H1 (cell line): ENCODE data around the gene ANK3. TPM values are rescaled to one million over a fixed set of nuclear protein-coding genes. Genes with fewer than 3 reads are reported as not detected.

ENCODE experiments used
- CTCF ChIA-PET: fragments of 300-600 bp; sonication (Branson Sonifier 250); formaldehyde crosslinking; loops from one replicate; lab custom pipeline; 2021; ENCODE audit not compliant: partially characterized antibody; lab: Charles Lee
- POLR2A ChIA-PET: fragments of 300-600 bp; sonication (Branson Sonifier 250); formaldehyde crosslinking; loops from one replicate; lab custom pipeline; 2021; ENCODE audit warnings: inconsistent platforms; ENCODE audit not compliant: partially characterized antibody; lab: Charles Lee
- DNase-seq, 2 experiments: peaks; one replicate each; pipeline versions ENCODE4 v3.0.0 to v3.0.0-alpha.2; 2010 to 2022; ENCODE audit warnings: low spot score in 2 of 2, low read depth in 1 of 2, mixed read lengths in 1 of 2
- FAIRE-seq: peaks from 2 replicates; lab custom pipeline; 2011; peaks lifted over from hg19 to GRCh38; lab: Jason Lieb, UNC
- H2AFZ ChIP-seq: 2 replicates; pipeline ENCODE4 v1.8.1; 2012; ENCODE audit warnings: low read length, inconsistent platforms
- H2AK5ac ChIP-seq: 2 replicates; pipeline ENCODE4 v1.6.1; 2013; ENCODE audit warnings: low read depth, low read length
- H2BK120ac ChIP-seq: replicated peaks from 2 replicates; pipeline ENCODE3; 2013; ENCODE audit warnings: low read depth, low read length, inconsistent platforms
- H2BK12ac ChIP-seq: 2 replicates; pipeline ENCODE4 v1.6.1; 2013; ENCODE audit warnings: low read depth, low read length
- H2BK15ac ChIP-seq: 2 replicates; pipeline ENCODE4 v1.6.1; 2013; ENCODE audit warnings: low read length
- H2BK20ac ChIP-seq: 2 replicates; pipeline ENCODE4 v1.6.1; 2013; ENCODE audit warnings: low read length
- H2BK5ac ChIP-seq: 2 replicates; pipeline ENCODE4 v1.6.1; 2013; ENCODE audit warnings: low read depth, low read length
- H3K14ac ChIP-seq: 2 replicates; pipeline ENCODE4 v1.6.1; 2013; ENCODE audit warnings: inconsistent platforms; ENCODE audit not compliant: insufficient read length
- H3K18ac ChIP-seq: 2 replicates; pipeline ENCODE4 v1.6.1; 2013; ENCODE audit warnings: low read length; ENCODE audit errors: extremely low read depth
- H3K23ac ChIP-seq: 2 replicates; pipeline ENCODE4 v1.6.1; 2013; ENCODE audit warnings: inconsistent platforms; ENCODE audit not compliant: insufficient read length
- H3K23me2 ChIP-seq: 2 replicates; pipeline ENCODE4 v1.6.1; 2013; ENCODE audit warnings: low read depth, low read length
- H3K27ac ChIP-seq: 2 replicates; pipeline ENCODE4 v1.6.1; 2011; ENCODE audit warnings: low read depth, low read length, inconsistent platforms
- H3K27me3 ChIP-seq, 4 experiments: replicated peaks in 1 of 4; 1 replicate in 1 of 4; 2 replicates in 3 of 4; pipeline versions ENCODE4 v1.6.1 to v1.8.1; 2011 to 2013; ENCODE audit warnings: low read length in 3 of 4, mild to moderate bottlenecking in 3 of 4, inconsistent platforms in 2 of 4, mixed read lengths in 2 of 4, moderate library complexity in 1 of 4; ENCODE audit not compliant: control insufficient read depth in 3 of 4, insufficient read depth in 3 of 4; ENCODE audit errors: extremely low read depth in 1 of 4
- H3K36me3 ChIP-seq, 4 experiments: 2 replicates each; pipeline versions ENCODE4 v1.6.1 to v1.8.1; 2011 to 2013; ENCODE audit warnings: mild to moderate bottlenecking in 4 of 4, low read length in 3 of 4, moderate library complexity in 2 of 4, control low read depth in 1 of 4, inconsistent platforms in 1 of 4; ENCODE audit not compliant: insufficient read depth in 4 of 4, control insufficient read depth in 2 of 4
- H3K4ac ChIP-seq: replicated peaks from 2 replicates; pipeline ENCODE3; 2013; ENCODE audit warnings: low read length, low read depth, mixed read lengths, inconsistent platforms; ENCODE audit not compliant: insufficient read length
- H3K4me1 ChIP-seq, 4 experiments: replicated peaks in 1 of 4; 1 replicate in 1 of 4; 2 replicates in 3 of 4; pipeline versions ENCODE4 v1.6.1 to v1.8.1; 2011 to 2013; ENCODE audit warnings: low read length in 3 of 4, inconsistent platforms in 2 of 4, mixed read lengths in 1 of 4; ENCODE audit not compliant: insufficient read depth in 4 of 4, control insufficient read depth in 3 of 4
- H3K4me2 ChIP-seq, 2 experiments: 2 replicates each; pipeline versions ENCODE4 v1.6.1 to v1.8.1; 2011 to 2013; ENCODE audit warnings: low read depth in 2 of 2, low read length in 2 of 2, control low read depth in 1 of 2, inconsistent platforms in 1 of 2, mild to moderate bottlenecking in 1 of 2; ENCODE audit not compliant: insufficient read depth in 1 of 2
- H3K4me3 ChIP-seq, 4 experiments: fragments of 200-600, 300-600 bp in 1 of 4; sonication (generic), shearing (Covaris generic), sonication (Bioruptor Twin) in 1 of 4; 2 replicates each; pipeline versions ENCODE4 v1.5.1 to v1.8.1; 2011 to 2016; ENCODE audit warnings: low read length in 4 of 4, low read depth in 3 of 4, control low read depth in 2 of 4, inconsistent platforms in 2 of 4, mild to moderate bottlenecking in 2 of 4, mixed read lengths in 1 of 4, moderate library complexity in 1 of 4; ENCODE audit not compliant: insufficient read depth in 2 of 4; ENCODE audit errors: extremely low read depth in 1 of 4
- H3K56ac ChIP-seq: replicated peaks from 2 replicates; pipeline ENCODE3; 2013; ENCODE audit warnings: low read depth, mild to moderate bottlenecking, mixed read lengths, low read length, inconsistent platforms; ENCODE audit not compliant: insufficient read length
- H3K79me1 ChIP-seq: 2 replicates; pipeline ENCODE4 v1.6.1; 2013; ENCODE audit warnings: low read depth, low read length, control low read depth
- H3K79me2 ChIP-seq, 2 experiments: 2 replicates each; pipeline versions ENCODE4 v1.6.1 to v1.8.1; 2012 to 2013; ENCODE audit warnings: low read length in 2 of 2, mild to moderate bottlenecking in 2 of 2, inconsistent platforms in 1 of 2; ENCODE audit not compliant: insufficient read depth in 2 of 2, control insufficient read depth in 1 of 2
- H3K9ac ChIP-seq, 4 experiments: replicated peaks in 1 of 4; 1 replicate in 1 of 4; 2 replicates in 3 of 4; pipeline versions ENCODE4 v1.6.1 to v1.8.1; 2011 to 2013; ENCODE audit warnings: low read depth in 3 of 4, low read length in 3 of 4, control low read depth in 2 of 4, mild to moderate bottlenecking in 2 of 4, moderate library complexity in 2 of 4, inconsistent platforms in 1 of 4; ENCODE audit errors: extremely low read depth in 1 of 4
- H3K9me3 ChIP-seq, 2 experiments: 2 replicates each; pipeline versions ENCODE4 v1.6.1 to v1.8.1; 2012 to 2013; ENCODE audit warnings: mild to moderate bottlenecking in 2 of 2, moderate library complexity in 2 of 2, control low read depth in 1 of 2, inconsistent platforms in 1 of 2, low read depth in 1 of 2, low read length in 1 of 2, mixed read lengths in 1 of 2; ENCODE audit not compliant: insufficient read depth in 2 of 2
- H4K20me1 ChIP-seq, 2 experiments: replicated peaks in 1 of 2; 2 replicates each; pipeline versions ENCODE3 to v1.8.1; 2011 to 2013; ENCODE audit warnings: inconsistent platforms in 2 of 2, low read length in 2 of 2, mild to moderate bottlenecking in 1 of 2; ENCODE audit not compliant: insufficient read depth in 2 of 2, control insufficient read depth in 1 of 2
- H4K5ac ChIP-seq: 2 replicates; pipeline ENCODE4 v1.6.1; 2013; ENCODE audit warnings: low read length, low read depth, mixed read lengths, inconsistent platforms; ENCODE audit not compliant: insufficient read length
- H4K8ac ChIP-seq: 2 replicates; pipeline ENCODE4 v1.8.0; 2013; ENCODE audit warnings: mild to moderate bottlenecking, moderate library complexity, low read length, inconsistent platforms; ENCODE audit not compliant: insufficient read depth; ENCODE audit errors: extremely low read depth
- H4K91ac ChIP-seq: replicated peaks from 2 replicates; pipeline ENCODE3; 2013; ENCODE audit warnings: low read length, mixed read lengths, inconsistent platforms; ENCODE audit not compliant: insufficient read length
- BACH1 ChIP-seq: IDR thresholded peaks from 2 replicates; pipeline ENCODE4 v1.6.1; 2012; ENCODE audit warnings: low read length, improper control_type of control experiment
- CBX5 ChIP-seq: fragments of 300-800, 300-1000 bp; sonication (generic); IDR thresholded peaks from 2 replicates; pipeline ENCODE4 v1.7.1; 2016; ENCODE audit warnings: antibody characterized with exemption, low read length, low read depth
- GTF2F1 ChIP-seq: IDR thresholded peaks from 2 replicates; pipeline ENCODE4 v1.6.1; 2012; ENCODE audit warnings: low read depth, low read length, improper control_type of control experiment, borderline replicate concordance
- JUND ChIP-seq: IDR thresholded peaks from 2 replicates; pipeline ENCODE4 v1.6.1; 2011; ENCODE audit warnings: mild to moderate bottlenecking, improper control_type of control experiment, low read length
- KDM4A ChIP-seq: IDR thresholded peaks from one replicate; pipeline ENCODE4 v1.7.1; 2012; ENCODE audit warnings: low read depth, mild to moderate bottlenecking, moderate library complexity, low read length, inconsistent platforms; ENCODE audit not compliant: severe bottlenecking
- NANOG ChIP-seq: IDR thresholded peaks from 2 replicates; pipeline ENCODE4 v1.6.1; 2011; ENCODE audit warnings: low read length, low read depth, mild to moderate bottlenecking, inconsistent platforms; ENCODE audit not compliant: insufficient read depth, poor library complexity, severe bottlenecking
- PHF8 ChIP-seq: fragments of 200-600 bp; sonication (generic); conservative IDR thresholded peaks from 2 replicates; pipeline ENCODE4 v1.7.1; 2012; ENCODE audit warnings: low read depth, mild to moderate bottlenecking, inconsistent platforms, low read length, moderate library complexity
- POLR2A ChIP-seq, 2 experiments: IDR thresholded peaks; 1 replicate in 1 of 2; 2 replicates in 1 of 2; pipeline ENCODE4 v1.6.1; 2011; ENCODE audit warnings: low read depth in 2 of 2, low read length in 2 of 2, mild to moderate bottlenecking in 2 of 2; ENCODE audit errors: control extremely low read depth in 1 of 2
- RNF2 ChIP-seq: fragments of 200-900, 300-1000 bp; sonication (generic); IDR thresholded peaks from 2 replicates; pipeline ENCODE4 v1.7.1; 2016; ENCODE audit warnings: borderline replicate concordance, low read depth, mild to moderate bottlenecking, antibody characterized with exemption, low read length; ENCODE audit not compliant: poor library complexity, severe bottlenecking; ENCODE audit errors: missing control alignments
- SP2 ChIP-seq: IDR thresholded peaks from 2 replicates; pipeline ENCODE4 v1.6.1; 2012; ENCODE audit warnings: mild to moderate bottlenecking, low read length, inconsistent platforms
- SRF ChIP-seq: IDR thresholded peaks from 2 replicates; pipeline ENCODE4 v1.6.1; 2011; ENCODE audit warnings: mild to moderate bottlenecking, low read depth, low read length, moderate library complexity
- WGBS, 2 experiments: shearing (Covaris generic) in 1 of 2; methylation state at CpG; one replicate each; pipeline versions ENCODE4 v1.1.6 to v1.1.7; 2013 to 2015; ENCODE audit warnings: low lambda C conversion rate in 2 of 2, mixed read lengths in 2 of 2, inconsistent platforms in 1 of 2, low coverage in 1 of 2, missing lambda C conversion rate in 1 of 2; ENCODE audit not compliant: insufficient replicate concordance in 2 of 2, insufficient coverage in 1 of 2, insufficient read length in 1 of 2; ENCODE audit errors: extremely low coverage in 1 of 2, missing lambda C conversion rate in 1 of 2; 5-methylcytosine and 5-hydroxymethylcytosine counted together
- polyA plus RNA-seq, 7 experiments: library from polyadenylated mRNA; depleted of rRNA in 3 of 7; stranded (reverse) in 5 of 7; unstranded in 2 of 7; fragments of >200 nt in 5 of 7; fragments of 200-250 nt in 2 of 7; gene quantifications; 1 replicate in 5 of 7; 2 replicates in 1 of 7; 4 replicates in 1 of 7; pipeline versions ENCODE4 v1.2.1 to v1.2.3, GENCODE V29; 2011 to 2013; ENCODE audit warnings: missing spikeins in 2 of 7, mixed read lengths in 2 of 7
- total RNA-seq: library from RNA; stranded (reverse); fragmentation: NEBNext Ultra II Directional; extraction: Animal tissue kit (Norgen Biotek cat#: 25700); gene quantifications from 2 replicates; pipeline ENCODE4 v1.2.1, GENCODE V29; 2021
- TF ChIP-seq, protein P1 (sequence below), 3 experiments: IDR thresholded peaks; 1 replicate in 2 of 3; 2 replicates in 1 of 3; pipeline versions ENCODE4 v1.5.1 to v1.6.1; 2011; ENCODE audit warnings: low read length in 3 of 3, mild to moderate bottlenecking in 3 of 3, inconsistent platforms in 2 of 3, low read depth in 1 of 3, moderate library complexity in 1 of 3; ENCODE audit not compliant: insufficient read depth in 1 of 3; ENCODE audit errors: control extremely low read depth in 1 of 3

The ANK3 gene
- total and polyA plus RNA-seq, 2 of the 8 experiments (the other 6 are each of a cell fraction or from before 2014, with no cell fraction given): 18.1 to 67.9 TPM

- no peak for FAIRE-seq
- ChIA-PET POLR2A (no interaction called here), CTCF (interaction anchor here (1.2 kb wide), 1 partner anchor 54 kb away, joined by 3 read pairs; no protein-coding TSS in a partner anchor)
- Histone ChIP-seq H3K79me1 (no peaks in the 10 kb centered on the region), H3K14ac (no peak overlapping the region), H3K27ac (no peak overlapping the region), H2AK5ac (no peak overlapping the region), H4K8ac (no peak overlapping the region), H2BK15ac (no peak overlapping the region), H3K27me3 (no peaks in the 10 kb centered on the region), H2BK5ac (no peak overlapping the region), H3K9ac (no peak overlapping the region), H2AFZ (no peak overlapping the region), H3K23ac (no peak overlapping the region), H3K79me2 (no peaks in the 10 kb centered on the region), H2BK12ac (no peak overlapping the region), H2BK120ac (no peak overlapping the region), H3K23me2 (no peaks in the 10 kb centered on the region), H4K20me1 (no peaks in the 10 kb centered on the region), H3K4ac (no peak overlapping the region), H3K4me2 (no peak overlapping the region), H3K9me3 (no peaks in the 10 kb centered on the region), H3K56ac (no peak overlapping the region), H3K4me3 (no peak overlapping the region), H3K4me1 (no peaks in the 10 kb centered on the region; a peak in 1 of 7 replicates), H3K18ac (no peak overlapping the region), H4K91ac (no peak overlapping the region), H2BK20ac (no peak overlapping the region), H3K36me3 (no peaks in the 10 kb centered on the region), H4K5ac (no peak overlapping the region)
- no peak for DNase-seq
- WGBS, 2 experiments: 77% methylated on average over 2 of the region's 2 CpGs; no CpG with 5 or more reads in 1 of the 2 experiments
- no peak for TF ChIP-seq GTF2F1
- TF ChIP-seq SRF: no peak
- TF ChIP-seq RNF2: no peak
- no peak for TF ChIP-seq NANOG
- TF ChIP-seq KDM4A: no peak
- no peak for TF ChIP-seq PHF8
- TF ChIP-seq CBX5: no peak
- TF ChIP-seq POLR2A (IDR thresholded peaks at IDR 0.05; ENCODE audit: control extremely low read depth in 1 of 2, low read depth in 2 of 2, low read length in 2 of 2): no peak
- TF ChIP-seq BACH1: no peak
- TF ChIP-seq JUND: no peak
- TF ChIP-seq, protein P1, sequence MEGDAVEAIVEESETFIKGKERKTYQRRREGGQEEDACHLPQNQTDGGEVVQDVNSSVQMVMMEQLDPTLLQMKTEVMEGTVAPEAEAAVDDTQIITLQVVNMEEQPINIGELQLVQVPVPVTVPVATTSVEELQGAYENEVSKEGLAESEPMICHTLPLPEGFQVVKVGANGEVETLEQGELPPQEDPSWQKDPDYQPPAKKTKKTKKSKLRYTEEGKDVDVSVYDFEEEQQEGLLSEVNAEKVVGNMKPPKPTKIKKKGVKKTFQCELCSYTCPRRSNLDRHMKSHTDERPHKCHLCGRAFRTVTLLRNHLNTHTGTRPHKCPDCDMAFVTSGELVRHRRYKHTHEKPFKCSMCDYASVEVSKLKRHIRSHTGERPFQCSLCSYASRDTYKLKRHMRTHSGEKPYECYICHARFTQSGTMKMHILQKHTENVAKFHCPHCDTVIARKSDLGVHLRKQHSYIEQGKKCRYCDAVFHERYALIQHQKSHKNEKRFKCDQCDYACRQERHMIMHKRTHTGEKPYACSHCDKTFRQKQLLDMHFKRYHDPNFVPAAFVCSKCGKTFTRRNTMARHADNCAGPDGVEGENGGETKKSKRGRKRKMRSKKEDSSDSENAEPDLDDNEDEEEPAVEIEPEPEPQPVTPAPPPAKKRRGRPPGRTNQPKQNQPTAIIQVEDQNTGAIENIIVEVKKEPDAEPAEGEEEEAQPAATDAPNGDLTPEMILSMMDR (IDR thresholded peaks at IDR 0.05; ENCODE audit: control extremely low read depth in 1 of 3, insufficient read depth in 1 of 3, low read depth in 1 of 3, low read length in 3 of 3): no peak
- TF ChIP-seq SP2: no peak
These were observed 220.6 kb downstream of the ANK3 start for GRCh38 chr10:60169111-60169510.
